ENCODE measurements around the gene TEKT5.

TEKT5 gene

DNA sequence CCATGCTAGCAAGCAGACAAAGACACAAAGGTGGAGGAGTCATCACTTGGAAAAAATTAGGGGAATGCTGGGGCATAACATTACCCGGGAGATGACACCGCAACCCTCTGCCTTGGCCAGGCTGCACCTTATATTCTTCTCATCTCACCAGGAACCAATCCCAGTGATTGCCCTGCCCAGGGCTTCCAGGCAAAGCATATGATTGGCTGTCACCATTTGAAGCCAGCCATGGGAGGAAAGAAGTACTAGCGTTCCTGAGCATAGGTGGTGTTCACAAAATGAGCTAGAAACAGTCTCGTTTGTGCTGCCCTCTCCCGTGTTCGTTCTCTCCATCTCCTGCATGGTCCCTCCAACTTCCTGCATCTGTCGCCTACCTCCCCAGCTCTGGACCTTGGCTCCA is 29.6 kb downstream of the TEKT5 start:
- no peaks in the 10 kb centered on the region for H3K9me3 ChIP-seq
- no peaks in the 10 kb centered on the region for H3K36me3 ChIP-seq
- TF ChIP-seq CTCF (IDR thresholded peaks at IDR 0.05; ENCODE audit: low read depth, low read length): no peak
- no peak for DNase-seq
- no peak overlapping the region for H3K4me3 ChIP-seq (ENCODE audit: low read depth, low read length)
- no peaks in the 10 kb centered on the region for H3K27me3 ChIP-seq
- no peaks in the 10 kb centered on the region for H3K4me1 ChIP-seq

DNA sequence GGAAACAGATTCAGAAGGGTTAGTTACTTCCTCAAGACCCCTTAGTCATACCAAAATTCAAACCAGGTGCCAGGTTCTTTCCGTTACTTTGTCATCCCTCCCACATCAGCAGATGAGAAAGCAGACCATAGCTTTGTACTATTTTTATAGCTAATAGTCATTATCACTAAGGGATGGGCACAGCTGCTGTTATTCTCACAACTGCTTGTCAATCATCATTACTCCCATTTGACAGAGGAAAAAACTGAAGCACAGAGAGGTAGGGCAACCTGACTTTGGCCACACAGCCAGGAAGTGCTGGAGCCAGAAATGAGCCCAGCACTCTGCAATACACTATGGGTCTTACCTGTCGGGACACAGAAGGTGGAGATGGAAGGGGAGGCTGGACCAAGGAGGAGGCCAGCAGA is 30.0 kb downstream of the TEKT5 start:
- no peaks in the 10 kb centered on the region for H3K9me3 ChIP-seq
- no peak for TF ChIP-seq CTCF (IDR thresholded peaks at IDR 0.05; ENCODE audit: low read depth, low read length)
- no peaks in the 10 kb centered on the region for H3K27me3 ChIP-seq
- no peaks in the 10 kb centered on the region for H3K36me3 ChIP-seq
- DNase-seq: no peak
- H3K4me1 ChIP-seq: no peaks in the 10 kb centered on the region
- no peak overlapping the region for H3K4me3 ChIP-seq (ENCODE audit: low read depth, low read length)

DNA sequence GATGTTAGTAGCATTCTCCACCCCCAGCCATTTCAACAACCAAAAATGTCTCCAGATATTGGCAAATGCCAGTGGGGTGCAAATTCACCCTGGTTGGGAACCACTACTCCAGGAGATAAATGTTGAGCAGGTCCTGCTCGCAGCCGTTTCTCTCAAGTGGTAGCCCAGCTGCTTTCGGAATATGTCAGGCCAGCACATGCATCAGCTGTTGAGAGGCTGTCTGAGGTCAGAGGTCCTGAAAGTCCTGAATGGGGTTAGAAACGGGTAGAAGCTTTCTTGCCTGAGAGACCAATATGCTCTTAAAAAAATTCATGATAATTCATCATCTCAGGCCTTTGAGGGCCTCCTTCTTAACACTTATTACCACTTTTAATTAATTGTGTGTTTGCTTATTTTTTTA is 31.0 kb downstream of the TEKT5 start:
- H3K27me3 ChIP-seq: no peaks in the 10 kb centered on the region

DNA sequence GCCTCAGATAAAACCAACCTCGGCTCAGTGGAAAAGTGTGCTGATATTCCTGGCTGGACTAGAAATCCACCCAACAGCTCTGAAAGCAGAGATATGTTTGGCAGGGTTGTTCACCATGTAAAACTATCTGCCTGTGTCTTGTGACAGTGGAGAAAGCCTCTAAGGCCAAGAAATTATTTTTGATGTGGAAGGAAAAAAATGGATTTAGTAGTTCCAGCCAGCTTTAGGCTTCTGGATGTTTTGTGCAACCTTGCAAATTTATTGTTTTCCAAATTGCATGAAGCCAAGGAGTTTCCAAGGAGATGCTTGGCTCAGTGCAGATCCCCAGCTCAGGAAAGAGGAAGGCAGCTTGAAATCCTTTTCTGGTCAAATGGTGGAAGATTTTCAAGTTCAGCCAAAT is 31.6 kb downstream of the TEKT5 start:
- TF ChIP-seq CTCF (IDR thresholded peaks at IDR 0.05; ENCODE audit: low read depth, low read length): no peak
- no peaks in the 10 kb centered on the region for H3K27me3 ChIP-seq

More for the DNA sequence above, 31.0 kb downstream of the TEKT5 start:
- H3K4me3 ChIP-seq (ENCODE audit: low read depth, low read length): no peak overlapping the region
- H3K9me3 ChIP-seq: no peaks in the 10 kb centered on the region
- DNase-seq: no peak
- TF ChIP-seq CTCF (IDR thresholded peaks at IDR 0.05; ENCODE audit: low read depth, low read length): no peak
- H3K4me1 ChIP-seq: no peaks in the 10 kb centered on the region
- no peaks in the 10 kb centered on the region for H3K36me3 ChIP-seq

GRCh38 chr16:10662212-10662611 is 32.5 kb downstream of the TEKT5 start:
- DNase-seq: no peak
- no peak for TF ChIP-seq CTCF (IDR thresholded peaks at IDR 0.05; ENCODE audit: low read depth, low read length)
- Histone ChIP-seq H3K4me3 (ENCODE audit: low read depth, low read length) (no peak overlapping the region), H3K4me1 (no peaks in the 10 kb centered on the region), H3K9me3 (no peaks in the 10 kb centered on the region), H3K27me3 (no peaks in the 10 kb centered on the region), H3K36me3 (no peaks in the 10 kb centered on the region)

More for the DNA sequence above, 31.6 kb downstream of the TEKT5 start:
- H3K9me3 ChIP-seq: no peaks in the 10 kb centered on the region
- DNase-seq: no peak
- no peak overlapping the region for H3K4me3 ChIP-seq (ENCODE audit: low read depth, low read length)
- H3K36me3 ChIP-seq: no peaks in the 10 kb centered on the region
- no peaks in the 10 kb centered on the region for H3K4me1 ChIP-seq

- no peak for TF ChIP-seq CTCF (IDR thresholded peaks at IDR 0.05; ENCODE audit: low read depth, low read length)
- Histone ChIP-seq H3K36me3 (no peaks in the 10 kb centered on the region), H3K9me3 (no peaks in the 10 kb centered on the region), H3K27me3 (no peaks in the 10 kb centered on the region), H3K4me3 (ENCODE audit: low read depth, low read length) (no peak overlapping the region), H3K4me1 (no peaks in the 10 kb centered on the region)
- DNase-seq: no peak
Observed at GRCh38 chr16:10661737-10662136, 33.0 kb downstream of the TEKT5 start.

All from BE2C (cell line).